Lower leg skin (tissue), 4 donors: ENCODE measurements around the gene TBX6. TPM values are rescaled to one million over a fixed set of nuclear protein-coding genes. Genes with fewer than 3 reads are reported as not detected.

Source experiments
- DNase-seq, 2 donors: peaks; one replicate each; pipeline ENCODE4 v3.0.0-alpha.2; 2019; ENCODE audit warnings: low spot score in 2 of 2
- H3K4me3 ChIP-seq: fragments of 200-600 bp; sonication (generic); 2 replicates; pipeline ENCODE4 v1.5.1; 2017; ENCODE audit warnings: mild to moderate bottlenecking, low read depth; ENCODE audit not compliant: poor library complexity, severe bottlenecking
- CTCF ChIP-seq, 3 donors: fragments of 450-650 bp; IDR thresholded peaks; one replicate each; pipeline ENCODE4 v1.5.1; 2016; ENCODE audit warnings: antibody characterized with exemption in 3 of 3, mild to moderate bottlenecking in 3 of 3, moderate library complexity in 2 of 3
- POLR2A ChIP-seq, 2 donors: fragments of 450-650 bp; IDR thresholded peaks; one replicate each; pipeline ENCODE4 v1.6.1; 2016 to 2017; ENCODE audit warnings: antibody characterized with exemption in 2 of 2, mild to moderate bottlenecking in 1 of 2, moderate library complexity in 1 of 2
- WGBS, 2 donors: methylation state at CpG; one replicate each; pipeline ENCODE4 v1.1.5; 2018; 5-methylcytosine and 5-hydroxymethylcytosine counted together
- intact Hi-C: fragments of 100-400 bp; cut with DNase I; formaldehyde crosslinking; loops from one replicate; pipeline ENCODE4 v1.15.0; 2023; ENCODE audit warnings: low total_unique reads
- total RNA-seq, 4 donors: library from RNA; depleted of rRNA; stranded (reverse); fragments of >200 nt; gene quantifications; one replicate each; pipeline ENCODE4 v1.1.0, GENCODE V29; 2016

Gene TBX6
- total RNA-seq = 1 to 10 TPM; 2.6 to 7.2 (median 3.8) TPM

GRCh38 chr16:30091474-30092372 lies at the start of gene TBX6:
Gene TBX6 (minus strand): TSS chr16:30091924. CDS start chr16:30091193, 731 bp downstream.
- DNase-seq = peak; percentile 90 to 98
- 1% methylated on average over 33 to 72 of the region's 76 CpGs for WGBS, 2 donors
- TF ChIP-seq CTCF (IDR thresholded peaks at IDR 0.05) (peak in 2 of 3 donors; percentile 12 to 24), POLR2A (IDR thresholded peaks at IDR 0.05) (no peak)
- intact Hi-C loops = no loop called here
- H3K4me3 ChIP-seq = peak within 1 kb of the TSS; percentile 23

- no peak for DNase-seq
- no peak overlapping the region for H3K4me3 ChIP-seq
- peak in 1 of 3 donors; percentile 32 for TF ChIP-seq CTCF (IDR thresholded peaks at IDR 0.05)
- TF ChIP-seq POLR2A (IDR thresholded peaks at IDR 0.05) = no peak
- intact Hi-C loops = no loop called here
- WGBS, 2 donors = 83 to 84% methylated on average over 13 of the region's 13 CpGs
Measured at GRCh38 chr16:30139583-30140481, 48.1 kb upstream of the TBX6 start.

- no peak overlapping the region for H3K4me3 ChIP-seq
- WGBS, 2 donors = 68 to 76% methylated on average over 8 of the region's 8 CpGs
- no peak for TF ChIP-seq CTCF (IDR thresholded peaks at IDR 0.05)
- no peak for TF ChIP-seq POLR2A (IDR thresholded peaks at IDR 0.05)
- intact Hi-C loops = no loop called here
- DNase-seq = no peak
Measured at GRCh38 chr16:30137897-30138296, 46.2 kb upstream of the TBX6 start.

GRCh38 chr16:30136971-30137605 lies 45.4 kb upstream of the TBX6 start:
- 73 to 80% methylated on average over 11 of the region's 11 CpGs for WGBS, 2 donors
- intact Hi-C loops = no loop called here
- TF ChIP-seq CTCF (IDR thresholded peaks at IDR 0.05) = no peak
- no peak for TF ChIP-seq POLR2A (IDR thresholded peaks at IDR 0.05)
- H3K4me3 ChIP-seq = no peak overlapping the region
- DNase-seq = no peak

- WGBS, 2 donors = 73 to 76% methylated on average over 3 of the region's 3 CpGs
- TF ChIP-seq CTCF (IDR thresholded peaks at IDR 0.05) = no peak
- no peak for TF ChIP-seq POLR2A (IDR thresholded peaks at IDR 0.05)
- DNase-seq = no peak
- intact Hi-C loops = no loop called here
- no peak overlapping the region for H3K4me3 ChIP-seq
Measured at GRCh38 chr16:30132591-30132990, 40.9 kb upstream of the TBX6 start.
